HepG2 (cell line): ENCODE measurements around the gene TMEM150C. TPM values are rescaled to one million over a fixed set of nuclear protein-coding genes. Genes with fewer than 3 reads are reported as not detected.
"Not testable (repeated sequence)": the region's sequence is repeated elsewhere in the genome, so short reads cannot be mapped to it uniquely, and the experiment has no call there.

ENCODE experiments used
- ATAC-seq: fragments of 200-7000 bp; cut with Tn5 transposase; 3 replicates; pipeline ENCODE4 v1.9.1; 2020; ENCODE audit warnings: mild to moderate bottlenecking, moderate library complexity
- BruUV-seq: library from RNA; stranded (reverse); fragments of 400-500 nt; replicated peaks from 2 replicates; lab custom pipeline; 2021; lab: Mats Ljungman, UMichigan
- CTCF ChIA-PET: fragments of 300-600 bp; formaldehyde crosslinking; extraction: SDS; loops from one replicate; lab custom pipeline; 2021; ENCODE audit warnings: low total read pairs, inconsistent platforms, low intra/inter-chr PET ratio; lab: Yijun Ruan, JAX
- POLR2A ChIA-PET: fragments of 350-600 bp; sonication (Branson Sonifier 250); formaldehyde crosslinking; loops from one replicate; lab custom pipeline; 2020; ENCODE audit warnings: antibody characterized with exemption, inconsistent platforms; lab: Yijun Ruan, JAX
- DNase-seq: peaks from one replicate; pipeline ENCODE4 v3.0.0-alpha.2; 2015; ENCODE audit warnings: low spot score
- FAIRE-seq: peaks from 3 replicates; lab custom pipeline; 2011; peaks lifted over from hg19 to GRCh38; lab: Jason Lieb, UNC
- H2AFZ ChIP-seq: one replicate; pipeline ENCODE4 v1.6.1; 2011; ENCODE audit warnings: low read length, inconsistent platforms
- H3K27ac ChIP-seq: fragments of 300-600 bp; 3 replicates; pipeline ENCODE4 v1.8.0; 2011; ENCODE audit warnings: mixed run types, mild to moderate bottlenecking, mixed read lengths, low read length, inconsistent platforms; ENCODE audit not compliant: insufficient read depth; ENCODE audit errors: extremely low read length
- H3K27me3 ChIP-seq, 2 experiments: fragments of 200-600 bp in 1 of 2; 2 replicates in 1 of 2; 3 replicates in 1 of 2; pipeline versions ENCODE4 v1.6.0 to v1.8.0; 2011; ENCODE audit warnings: low read length in 2 of 2, mild to moderate bottlenecking in 2 of 2, moderate library complexity in 2 of 2, inconsistent platforms in 1 of 2; ENCODE audit not compliant: insufficient read depth in 2 of 2, control insufficient read depth in 1 of 2
- H3K36me3 ChIP-seq, 2 experiments: fragments of 200-600 bp in 1 of 2; replicated peaks in 1 of 2; 2 replicates in 1 of 2; 3 replicates in 1 of 2; pipeline versions ENCODE4 v1.5.1 to v1.8.0; 2011; ENCODE audit warnings: low read length in 2 of 2, inconsistent platforms in 1 of 2; ENCODE audit not compliant: insufficient read depth in 2 of 2, control insufficient read depth in 1 of 2
- H3K4me1 ChIP-seq: 2 replicates; pipeline ENCODE4 v1.5.1; 2012; ENCODE audit warnings: low read length, inconsistent platforms; ENCODE audit not compliant: insufficient read depth
- H3K4me2 ChIP-seq: 2 replicates; pipeline ENCODE4 v1.6.0; 2011; ENCODE audit warnings: low read depth, low read length, inconsistent platforms
- H3K4me3 ChIP-seq, 3 experiments: fragments of 200-600 bp in 1 of 3; sonication (generic), shearing (Covaris generic) in 1 of 3; replicated peaks in 1 of 3; 2 replicates each; pipeline ENCODE4 v1.5.1; 2011 to 2016; ENCODE audit warnings: low read length in 3 of 3, inconsistent platforms in 2 of 3, low read depth in 2 of 3, mild to moderate bottlenecking in 2 of 3, control low read depth in 1 of 3, mixed read lengths in 1 of 3; ENCODE audit not compliant: insufficient read depth in 1 of 3
- H3K79me2 ChIP-seq: one replicate; pipeline ENCODE4 v1.6.1; 2011; ENCODE audit warnings: low read length, inconsistent platforms; ENCODE audit not compliant: insufficient read depth
- H3K9ac ChIP-seq: 2 replicates; pipeline ENCODE4 v1.6.0; 2011; ENCODE audit warnings: mild to moderate bottlenecking, low read depth, low read length, inconsistent platforms; ENCODE audit not compliant: insufficient read depth
- H3K9me3 ChIP-seq: 2 replicates; pipeline ENCODE4 v1.5.1; 2012; ENCODE audit warnings: mild to moderate bottlenecking, low read length
- H4K20me1 ChIP-seq: 2 replicates; pipeline ENCODE4 v1.6.0; 2011; ENCODE audit warnings: inconsistent platforms, mild to moderate bottlenecking, low read length, moderate library complexity; ENCODE audit not compliant: insufficient read depth
- FOXJ3 ChIP-seq: sonication (generic); formaldehyde crosslinking; IDR thresholded peaks from 2 replicates; pipeline ENCODE4 v1.4.0; 2020; ENCODE audit warnings: missing genetic modification reagents, mild to moderate bottlenecking, borderline replicate concordance
- KAT7 ChIP-seq: IDR thresholded peaks from 2 replicates; pipeline ENCODE4 v1.6.1; 2018; ENCODE audit warnings: borderline replicate concordance, missing compliant biosample characterization
- PHF21A ChIP-seq: sonication (generic); formaldehyde crosslinking; IDR thresholded peaks from 2 replicates; pipeline ENCODE4 v1.5.0; 2020; ENCODE audit warnings: mild to moderate bottlenecking, missing genetic modification reagents
- SUZ12 ChIP-seq: fragments of 150-350 bp; IDR thresholded peaks from 2 replicates; pipeline ENCODE4 v1.6.1; 2014; ENCODE audit warnings: low read depth, low read length
- ZNF205 ChIP-seq: IDR thresholded peaks from 2 replicates; pipeline ENCODE4 v1.6.1; 2018; ENCODE audit warnings: missing biosample characterization, missing genetic modification reagents
- ZNF333 ChIP-seq: sonication (generic); formaldehyde crosslinking; IDR thresholded peaks from 2 replicates; pipeline ENCODE4 v1.4.0; 2020; ENCODE audit warnings: mild to moderate bottlenecking, missing genetic modification reagents, borderline replicate concordance
- ZNF572 ChIP-seq: sonication (generic); formaldehyde crosslinking; IDR thresholded peaks from 2 replicates; pipeline ENCODE4 v1.5.1; 2020; ENCODE audit warnings: mild to moderate bottlenecking, missing genetic modification reagents
- WGBS: methylation state at CpG from one replicate; pipeline ENCODE4 v1.1.6; 2017; ENCODE audit warnings: low lambda C conversion rate; 5-methylcytosine and 5-hydroxymethylcytosine counted together
- in situ Hi-C: cut with HindIII; loops from 2 replicates; pipeline ENCODE4 v1.10.0; 2017; ENCODE audit warnings: low pct_unique_long_range_greater_than_20kb; ENCODE audit not compliant: extremely low pct_ligation_motif_present
- intact Hi-C: fragments of 100-400 bp; cut with micrococcal nuclease; formaldehyde crosslinking; loops from one replicate; pipeline ENCODE4 v1.10.0; 2022; ENCODE audit not compliant: unreplicated experiment
- polyA plus RNA-seq, 8 experiments: library from polyadenylated mRNA; depleted of rRNA in 3 of 8; stranded (reverse) in 7 of 8; unstranded in 1 of 8; fragments of >200 nt; fragmentation: Illumina TruSeq in 4 of 8; extraction: Trizol in 4 of 8; gene quantifications; 2 replicates each; pipeline versions ENCODE4 v1.2.1 to v1.2.3, GENCODE V29; 2011 to 2016; ENCODE audit warnings: low read depth in 4 of 8, missing spikeins in 1 of 8, mixed read lengths in 1 of 8; ENCODE audit not compliant: insufficient read depth in 1 of 8
- total RNA-seq, 5 experiments: library from RNA; depleted of rRNA; stranded (reverse); fragments of >200 nt; fragmentation: Illumina TruSeq; extraction: Trizol; gene quantifications; 2 replicates each; pipeline ENCODE4 v1.2.3, GENCODE V29; 2016; ENCODE audit warnings: low read depth in 1 of 5
- TF ChIP-seq, protein P1 (sequence below), 2 experiments: fragments of 450-650 bp in 1 of 2; sonication (generic) in 1 of 2; formaldehyde crosslinking; IDR thresholded peaks; 2 replicates each; pipeline versions ENCODE4 v1.5.0 to v1.8.0; 2020 to 2022; ENCODE audit warnings: mild to moderate bottlenecking in 1 of 2, missing genetic modification reagents in 1 of 2
- TF ChIP-seq, protein P2 (sequence below): sonication (generic); formaldehyde crosslinking; IDR thresholded peaks from 2 replicates; pipeline ENCODE4 v1.4.0; 2020; ENCODE audit warnings: missing genetic modification reagents, mild to moderate bottlenecking, borderline replicate concordance

Gene TMEM150C
- total and polyA plus RNA-seq, 2 of the 13 experiments (the other 11 are each of a cell fraction or from before 2014, with no cell fraction given), result 0.33 to 0.42 TPM

DNA sequence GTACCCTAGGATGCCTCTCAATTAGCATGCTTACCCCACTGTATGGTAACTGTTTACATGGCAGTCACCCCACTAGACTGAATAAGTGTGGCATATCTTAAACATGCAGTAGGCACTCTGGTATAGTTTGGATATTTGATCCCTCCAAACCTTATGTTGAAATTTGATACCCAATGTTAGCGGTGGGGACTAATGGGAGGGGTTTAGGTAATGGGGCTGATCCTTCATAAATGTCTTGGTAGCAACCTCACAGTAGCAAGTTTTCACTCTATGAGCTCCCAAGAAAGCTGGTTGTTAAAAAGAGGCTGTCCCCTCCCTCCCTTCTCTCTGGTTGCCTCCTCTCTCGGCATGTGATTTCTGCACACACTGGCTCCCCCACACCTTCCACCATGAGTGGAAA lies 10.1 kb downstream of the TMEM150C start:
- no peak for FAIRE-seq
- 97% methylated on average over 2 of the region's 2 CpGs for WGBS

DNA sequence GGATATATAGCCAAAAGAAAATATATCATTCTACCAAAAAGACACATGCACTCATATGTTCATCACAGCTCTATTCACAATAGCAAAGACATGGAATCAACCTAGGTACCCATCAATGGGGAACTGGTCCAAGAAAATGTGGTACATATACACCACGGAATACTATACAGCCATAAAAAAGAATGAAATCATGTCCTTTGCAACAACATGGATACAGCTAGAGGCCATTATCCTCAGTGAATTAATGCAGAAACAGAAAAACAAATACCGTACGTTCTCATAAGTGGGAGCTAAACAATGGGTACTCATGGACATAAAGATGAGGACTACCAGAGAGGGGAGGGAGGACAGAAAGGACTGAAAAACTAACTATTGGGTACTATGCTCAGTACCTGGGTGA lies 13.9 kb downstream of the TMEM150C start:
- intact Hi-C loops, H2AFZ ChIP-seq, in situ Hi-C loops, POLR2A ChIA-PET, FAIRE-seq, H3K36me3 ChIP-seq, H3K27me3 ChIP-seq, H3K9me3 ChIP-seq, H3K9ac ChIP-seq, H3K4me1 ChIP-seq, H3K27ac ChIP-seq, DNase-seq, ATAC-seq, H4K20me1 ChIP-seq, H3K79me2 ChIP-seq, H3K4me2 ChIP-seq, CTCF ChIA-PET, H3K4me3 ChIP-seq, BruUV-seq: not testable (repeated sequence)
- WGBS, result 82% methylated on average over 3 of the region's 3 CpGs

More for the DNA sequence above, 10.1 kb downstream of the TMEM150C start:
- Histone ChIP-seq H3K4me1 (0 out of 2 replicates have a peak, but pooled peaks cover 5% of the 10 kb centered on the region), H3K9ac (no peak overlapping the region), H3K27ac (no peak overlapping the region), H3K4me2 (no peak overlapping the region), H2AFZ (no peak overlapping the region), H3K9me3 (no peaks in the 10 kb centered on the region), H3K4me3 (no peak overlapping the region), H3K36me3 (no peaks in the 10 kb centered on the region), H4K20me1 (no peaks in the 10 kb centered on the region), H3K27me3 (no peaks in the 10 kb centered on the region), H3K79me2 (no peaks in the 10 kb centered on the region)
- ChIA-PET POLR2A (no interaction called here), CTCF (no interaction called here)
- no peak for DNase-seq
- BruUV-seq, result no TSS peak
- ATAC-seq, result no peak
- TF ChIP-seq SUZ12 (no peak), ZNF205 (CRISPR knock-in tag) (no peak), ZNF333 (CRISPR knock-in tag) (no peak), KAT7 (CRISPR knock-in tag) (no peak), FOXJ3 (CRISPR knock-in tag) (no peak), ZNF572 (CRISPR knock-in tag) (no peak), PHF21A (CRISPR knock-in tag) (no peak)
- TF ChIP-seq, protein P1, sequence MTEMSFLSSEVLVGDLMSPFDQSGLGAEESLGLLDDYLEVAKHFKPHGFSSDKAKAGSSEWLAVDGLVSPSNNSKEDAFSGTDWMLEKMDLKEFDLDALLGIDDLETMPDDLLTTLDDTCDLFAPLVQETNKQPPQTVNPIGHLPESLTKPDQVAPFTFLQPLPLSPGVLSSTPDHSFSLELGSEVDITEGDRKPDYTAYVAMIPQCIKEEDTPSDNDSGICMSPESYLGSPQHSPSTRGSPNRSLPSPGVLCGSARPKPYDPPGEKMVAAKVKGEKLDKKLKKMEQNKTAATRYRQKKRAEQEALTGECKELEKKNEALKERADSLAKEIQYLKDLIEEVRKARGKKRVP (CRISPR knock-in tag; IDR thresholded peaks at IDR 0.05), result no peak
- TF ChIP-seq, protein P2, sequence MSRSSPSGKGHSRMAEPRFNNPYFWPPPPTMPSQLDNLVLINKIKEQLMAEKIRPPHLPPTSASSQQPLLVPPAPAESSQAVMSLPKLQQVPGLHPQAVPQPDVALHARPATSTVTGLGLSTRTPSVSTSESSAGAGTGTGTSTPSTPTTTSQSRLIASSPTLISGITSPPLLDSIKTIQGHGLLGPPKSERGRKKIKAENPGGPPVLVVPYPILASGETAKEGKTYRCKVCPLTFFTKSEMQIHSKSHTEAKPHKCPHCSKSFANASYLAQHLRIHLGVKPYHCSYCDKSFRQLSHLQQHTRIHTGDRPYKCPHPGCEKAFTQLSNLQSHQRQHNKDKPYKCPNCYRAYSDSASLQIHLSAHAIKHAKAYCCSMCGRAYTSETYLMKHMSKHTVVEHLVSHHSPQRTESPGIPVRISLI (CRISPR knock-in tag), result no peak
- intact Hi-C loops, result no loop called here
- in situ Hi-C loops, result no loop called here
